Uterus (tissue), 2 donors: ENCODE results near the gene CHRND.

Source experiments
- CTCF ChIP-seq, 4 experiments: fragments of 200-600 bp in 2 of 4; fragments of 450-650 bp in 2 of 4; sonication (generic) in 2 of 4; IDR thresholded peaks; one replicate each; pipeline ENCODE4 v1.5.1; 2016 to 2019; ENCODE audit warnings: antibody characterized with exemption in 4 of 4, mild to moderate bottlenecking in 2 of 4, moderate library complexity in 1 of 4
- POLR2A ChIP-seq, 2 donors: fragments of 450-650 bp; IDR thresholded peaks; one replicate each; pipeline ENCODE4 v1.6.1; 2016; ENCODE audit warnings: antibody characterized with exemption in 2 of 2, mild to moderate bottlenecking in 1 of 2, moderate library complexity in 1 of 2

GRCh38 chr2:232551776-232552175 lies 25.8 kb downstream of the CHRND start:
- TF ChIP-seq CTCF (IDR thresholded peaks at IDR 0.05) (no peak), POLR2A (IDR thresholded peaks at IDR 0.05) (no peak)
